ENCODE data around the gene CERS4.

GRCh38 chr19:8251025-8251472 is 41.9 kb downstream of the CERS4 start:
- TF ChIP-seq MAX (IDR thresholded peaks at IDR 0.05) (no peak), YY1 (IDR thresholded peaks at IDR 0.05; ENCODE audit: low read depth) (no peak), EGR1 (IDR thresholded peaks at IDR 0.05) (no peak), RAD21 (IDR thresholded peaks at IDR 0.05; ENCODE audit: low read depth) (no peak), TEAD4 (IDR thresholded peaks at IDR 0.05) (no peak), NFIC (IDR thresholded peaks at IDR 0.05) (no peak)

Data from Ishikawa (cell line).